Mesenchymal stem cell (in vitro differentiated cells and primary cell): ENCODE measurements around the gene EIF3I.

ENCODE experiments used
- DNase-seq: peaks from one replicate; pipeline ENCODE4 v3.0.0-alpha.2; 2013
- H2AFZ ChIP-seq: one replicate; pipeline ENCODE4 v1.6.1; 2013; ENCODE audit warnings: low read depth, mild to moderate bottlenecking, control low read depth, inconsistent platforms, low read length, moderate library complexity
- H2AK5ac ChIP-seq: 2 replicates; pipeline ENCODE4 v1.6.1; 2013; ENCODE audit warnings: low read length, moderate library complexity, mild to moderate bottlenecking, inconsistent platforms; ENCODE audit not compliant: severe bottlenecking
- H2BK120ac ChIP-seq: one replicate; pipeline ENCODE4 v1.6.1; 2013; ENCODE audit warnings: low read depth, mild to moderate bottlenecking, inconsistent platforms, low read length, moderate library complexity
- H2BK12ac ChIP-seq, 2 experiments: one replicate each; pipeline ENCODE4 v1.6.1; 2013; ENCODE audit warnings: inconsistent platforms in 2 of 2, low read length in 2 of 2, mild to moderate bottlenecking in 2 of 2, moderate library complexity in 2 of 2, control low read depth in 1 of 2
- H2BK15ac ChIP-seq: one replicate; pipeline ENCODE4 v1.6.1; 2013; ENCODE audit warnings: mild to moderate bottlenecking, low read depth, inconsistent platforms; ENCODE audit not compliant: poor library complexity, severe bottlenecking
- H2BK5ac ChIP-seq: 2 replicates; pipeline ENCODE4 v1.6.1; 2013; ENCODE audit warnings: low read depth, mild to moderate bottlenecking, low read length, control low read depth, inconsistent platforms; ENCODE audit not compliant: poor library complexity, severe bottlenecking
- H3K14ac ChIP-seq, 2 experiments: one replicate each; pipeline ENCODE4 v1.6.1; 2013; ENCODE audit warnings: inconsistent platforms in 2 of 2, low read length in 2 of 2, control low read depth in 1 of 2, mild to moderate bottlenecking in 1 of 2, moderate library complexity in 1 of 2
- H3K18ac ChIP-seq, 2 experiments: one replicate each; pipeline ENCODE4 v1.6.1; 2013; ENCODE audit warnings: inconsistent platforms in 2 of 2, low read length in 2 of 2, control low read depth in 1 of 2, low read depth in 1 of 2, mild to moderate bottlenecking in 1 of 2
- H3K23ac ChIP-seq, 2 experiments: one replicate each; pipeline ENCODE4 v1.6.1; 2013; ENCODE audit warnings: inconsistent platforms in 2 of 2, low read length in 2 of 2, mild to moderate bottlenecking in 2 of 2, moderate library complexity in 2 of 2, control low read depth in 1 of 2
- H3K27ac ChIP-seq: 2 replicates; pipeline ENCODE4 v1.5.1; 2013; ENCODE audit warnings: mild to moderate bottlenecking, moderate library complexity, low read length, control low read depth, inconsistent platforms; ENCODE audit not compliant: poor library complexity, severe bottlenecking
- H3K27me3 ChIP-seq, 2 experiments: 2 replicates each; pipeline versions ENCODE4 v1.6.1 to v1.7.0; 2013; ENCODE audit warnings: low read length in 2 of 2, mild to moderate bottlenecking in 2 of 2, moderate library complexity in 2 of 2, control low read depth in 1 of 2, inconsistent platforms in 1 of 2; ENCODE audit not compliant: control insufficient read depth in 1 of 2, insufficient read depth in 1 of 2
- H3K36me3 ChIP-seq, 2 experiments: 2 replicates each; pipeline versions ENCODE4 v1.6.1 to v1.7.0; 2013; ENCODE audit warnings: low read length in 2 of 2, control low read depth in 1 of 2, inconsistent platforms in 1 of 2, low read depth in 1 of 2, mild to moderate bottlenecking in 1 of 2; ENCODE audit not compliant: insufficient read depth in 2 of 2, control insufficient read depth in 1 of 2
- H3K4ac ChIP-seq, 2 experiments: one replicate each; pipeline ENCODE4 v1.6.1; 2013; ENCODE audit warnings: inconsistent platforms in 2 of 2, low read length in 2 of 2, mild to moderate bottlenecking in 2 of 2, moderate library complexity in 2 of 2, control low read depth in 1 of 2, low read depth in 1 of 2
- H3K4me1 ChIP-seq: 2 replicates; pipeline ENCODE4 v1.6.1; 2013; ENCODE audit warnings: low read depth, low read length, control low read depth; ENCODE audit not compliant: control insufficient read depth, insufficient read depth
- H3K4me2 ChIP-seq: 2 replicates; pipeline ENCODE4 v1.6.1; 2013; ENCODE audit warnings: low read length, mild to moderate bottlenecking, inconsistent platforms; ENCODE audit not compliant: poor library complexity, severe bottlenecking
- H3K4me3 ChIP-seq, 2 experiments: 2 replicates each; pipeline versions ENCODE4 v1.5.1 to v1.7.0; 2013; ENCODE audit warnings: low read length in 2 of 2, mild to moderate bottlenecking in 2 of 2, control low read depth in 1 of 2, low read depth in 1 of 2; ENCODE audit not compliant: insufficient read depth in 1 of 2
- H3K79me1 ChIP-seq: replicated peaks from 2 replicates; pipeline ENCODE4 v1.6.1; 2013; ENCODE audit warnings: mild to moderate bottlenecking, control low read depth, low read length, inconsistent platforms; ENCODE audit not compliant: poor library complexity, severe bottlenecking
- H3K9ac ChIP-seq: 2 replicates; pipeline ENCODE4 v1.7.0; 2013; ENCODE audit warnings: mild to moderate bottlenecking, low read length, moderate library complexity
- H3K9me3 ChIP-seq: 2 replicates; pipeline ENCODE4 v1.7.0; 2013; ENCODE audit warnings: mild to moderate bottlenecking, low read length; ENCODE audit not compliant: control insufficient read depth
- H4K8ac ChIP-seq: one replicate; pipeline ENCODE4 v1.6.1; 2013; ENCODE audit warnings: inconsistent platforms, mild to moderate bottlenecking, low read length, moderate library complexity
- H4K91ac ChIP-seq: one replicate; pipeline ENCODE4 v1.6.1; 2013; ENCODE audit warnings: mild to moderate bottlenecking, low read length, inconsistent platforms
- WGBS: methylation state at CpG from one replicate; pipeline ENCODE4 v1.1.7; 2013; ENCODE audit warnings: mixed read lengths; 5-methylcytosine and 5-hydroxymethylcytosine counted together

Gene EIF3I

GRCh38 chr1:32186491-32186890 is 35.7 kb upstream of the EIF3I start:
- Histone ChIP-seq H4K8ac (no peak overlapping the region), H2BK5ac (no peak overlapping the region), H3K4ac (no peak overlapping the region), H3K4me3 (no peak overlapping the region), H3K14ac (no peak overlapping the region), H2BK12ac (no peak overlapping the region), H2AK5ac (no peak overlapping the region), H3K4me2 (no peak overlapping the region), H3K27me3 (no peaks in the 10 kb centered on the region), H2BK120ac (no peak overlapping the region), H3K36me3 (peaks cover 65 to 87% of the 10 kb centered on the region in 2 experiments), H3K23ac (no peak overlapping the region), H3K9ac (peak overlapping the region; percentile 14), H4K91ac (no peak overlapping the region), H2AFZ (no peak overlapping the region), H3K18ac (no peak overlapping the region), H2BK15ac (no peak overlapping the region), H3K27ac (no peak overlapping the region), H3K9me3 (no peaks in the 10 kb centered on the region), H3K79me1 (peaks cover 25% of the 10 kb centered on the region), H3K4me1 (peaks cover 13% of the 10 kb centered on the region)
- 100% methylated on average over 1 of the region's 2 CpGs for WGBS
- no peak for DNase-seq

- WGBS = 97% methylated on average over 9 of the region's 9 CpGs
- no peak overlapping the region for H4K8ac ChIP-seq
Measured at GRCh38 chr1:32187850-32188249, 34.4 kb upstream of the EIF3I start.

DNA sequence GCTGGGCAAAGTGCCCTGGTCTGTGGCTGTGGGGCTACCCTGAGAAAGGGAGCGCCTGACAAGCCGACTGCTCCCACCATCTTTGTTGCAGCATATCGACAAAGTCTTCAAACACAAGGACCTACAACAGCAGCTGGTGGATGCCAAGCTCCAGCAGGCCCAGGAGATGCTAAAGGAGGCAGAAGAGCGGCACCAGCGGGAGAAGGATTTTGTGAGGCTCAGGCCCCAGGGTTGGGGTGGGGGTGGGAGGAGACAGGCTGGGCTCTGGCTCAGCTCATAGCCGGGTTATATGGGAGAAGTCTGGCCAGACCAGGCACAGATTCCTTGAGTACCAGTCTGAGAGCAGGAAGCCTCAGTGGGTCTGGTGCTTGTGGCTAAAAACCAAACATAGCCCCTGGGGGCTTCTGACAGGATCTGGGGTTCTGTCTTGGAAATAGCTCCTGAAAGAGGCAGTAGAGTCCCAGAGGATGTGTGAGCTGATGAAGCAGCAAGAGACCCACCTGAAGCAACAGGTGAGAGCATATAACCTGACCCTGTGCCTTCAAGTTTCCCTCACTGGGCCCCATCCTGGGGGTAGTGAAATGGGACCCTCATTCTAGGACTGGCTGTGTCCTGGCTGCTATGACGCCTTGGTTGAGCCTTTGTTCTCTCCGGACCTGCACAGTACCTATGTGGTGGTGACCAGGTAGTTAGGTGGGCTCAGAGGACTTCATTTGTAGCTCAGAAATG is 29.8 kb upstream of the EIF3I start:
- H3K27me3 ChIP-seq = no peaks in the 10 kb centered on the region
- H3K4me3 ChIP-seq = no peak overlapping the region
- H2AFZ ChIP-seq = no peak overlapping the region
- H3K9me3 ChIP-seq = no peaks in the 10 kb centered on the region
- no peak for DNase-seq
- peaks cover 12% of the 10 kb centered on the region for H3K4me1 ChIP-seq
- no peak overlapping the region for H4K91ac ChIP-seq
- H4K8ac ChIP-seq = no peak overlapping the region
- H3K18ac ChIP-seq = no peak overlapping the region
- no peak overlapping the region for H3K4me2 ChIP-seq
- no peak overlapping the region for H2BK120ac ChIP-seq
- H3K9ac ChIP-seq = no peak overlapping the region
- H3K14ac ChIP-seq = no peak overlapping the region
- no peak overlapping the region for H2BK12ac ChIP-seq
- no peak overlapping the region for H2BK15ac ChIP-seq
- no peak overlapping the region for H2BK5ac ChIP-seq
- H3K23ac ChIP-seq = no peak overlapping the region
- 89% methylated on average over 8 of the region's 8 CpGs for WGBS
- H2AK5ac ChIP-seq = no peak overlapping the region
- no peak overlapping the region for H3K4ac ChIP-seq
- H3K27ac ChIP-seq = no peak overlapping the region
- H3K36me3 ChIP-seq = peaks cover 89 to 98% of the 10 kb centered on the region in 2 experiments
- peaks cover 32% of the 10 kb centered on the region for H3K79me1 ChIP-seq

More at GRCh38 chr1:32187850-32188249, 34.4 kb upstream of the EIF3I start:
- Histone ChIP-seq H3K9ac (no peak overlapping the region), H3K14ac (no peak overlapping the region), H3K27ac (no peak overlapping the region), H3K36me3 (peaks cover 68 to 89% of the 10 kb centered on the region in 2 experiments), H2BK120ac (no peak overlapping the region), H3K4me1 (peaks cover 7% of the 10 kb centered on the region), H2BK12ac (no peak overlapping the region), H3K23ac (no peak overlapping the region), H3K18ac (no peak overlapping the region), H2AFZ (no peak overlapping the region), H2BK5ac (no peak overlapping the region), H3K4ac (no peak overlapping the region), H3K79me1 (peaks cover 32% of the 10 kb centered on the region), H3K4me2 (no peak overlapping the region), H3K9me3 (no peaks in the 10 kb centered on the region), H4K91ac (no peak overlapping the region), H3K27me3 (no peaks in the 10 kb centered on the region), H2BK15ac (no peak overlapping the region), H2AK5ac (no peak overlapping the region), H3K4me3 (no peak overlapping the region)
- DNase-seq = no peak

DNA sequence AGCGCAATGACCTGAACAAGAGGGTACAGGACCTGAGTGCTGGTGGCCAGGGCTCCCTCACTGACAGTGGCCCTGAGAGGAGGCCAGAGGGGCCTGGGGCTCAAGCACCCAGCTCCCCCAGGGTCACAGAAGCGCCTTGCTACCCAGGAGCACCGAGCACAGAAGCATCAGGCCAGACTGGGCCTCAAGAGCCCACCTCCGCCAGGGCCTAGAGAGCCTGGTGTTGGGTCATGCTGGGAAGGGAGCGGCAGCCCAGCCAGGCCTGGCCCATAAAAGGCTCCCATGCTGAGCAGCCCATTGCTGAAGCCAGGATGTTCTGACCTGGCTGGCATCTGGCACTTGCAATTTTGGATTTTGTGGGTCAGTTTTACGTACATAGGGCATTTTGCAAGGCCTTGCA is 27.2 kb upstream of the EIF3I start:
- Histone ChIP-seq H3K36me3 (peaks cover 80 to 85% of the 10 kb centered on the region in 2 experiments), H3K9me3 (no peaks in the 10 kb centered on the region), H3K14ac (no peak overlapping the region), H3K27me3 (no peaks in the 10 kb centered on the region), H2BK120ac (no peak overlapping the region), H2BK15ac (no peak overlapping the region), H2BK5ac (no peak overlapping the region), H3K4me2 (no peak overlapping the region), H2AFZ (no peak overlapping the region), H3K27ac (no peak overlapping the region), H3K9ac (no peak overlapping the region), H3K18ac (no peak overlapping the region), H3K23ac (no peak overlapping the region), H3K4me3 (no peak overlapping the region), H2AK5ac (no peak overlapping the region), H4K8ac (no peak overlapping the region), H4K91ac (no peak overlapping the region), H3K4me1 (peaks cover 22% of the 10 kb centered on the region), H3K4ac (no peak overlapping the region), H2BK12ac (no peak overlapping the region), H3K79me1 (peaks cover 24% of the 10 kb centered on the region)
- DNase-seq = no peak
- 96% methylated on average over 6 of the region's 6 CpGs for WGBS
